GM12865 (cell line): ENCODE data around the gene PSMD9.

Experiments
- DNase-seq: peaks from one replicate; pipeline ENCODE4 v3.0.0; 2010; ENCODE audit warnings: low read depth
- H3K4me3 ChIP-seq: 2 replicates; pipeline ENCODE4 v1.5.1; 2011; ENCODE audit warnings: mild to moderate bottlenecking, low read depth, low read length, control low read depth
- TF ChIP-seq, protein P1 (sequence below): IDR thresholded peaks from 2 replicates; pipeline ENCODE4 v1.5.1; 2011; ENCODE audit warnings: low read length, control low read depth, low read depth, inconsistent platforms; ENCODE audit not compliant: insufficient read depth; ENCODE audit errors: missing control alignments

PSMD9 gene

GRCh38 chr12:121888478-121889273 lies at the start of gene PSMD9:
Gene PSMD9, plus strand, starts transcription at chr12:121888790. Its CDS starts 67 bp downstream, at chr12:121888857.
- DNase-seq = peak; percentile 99
- TF ChIP-seq, protein P1, sequence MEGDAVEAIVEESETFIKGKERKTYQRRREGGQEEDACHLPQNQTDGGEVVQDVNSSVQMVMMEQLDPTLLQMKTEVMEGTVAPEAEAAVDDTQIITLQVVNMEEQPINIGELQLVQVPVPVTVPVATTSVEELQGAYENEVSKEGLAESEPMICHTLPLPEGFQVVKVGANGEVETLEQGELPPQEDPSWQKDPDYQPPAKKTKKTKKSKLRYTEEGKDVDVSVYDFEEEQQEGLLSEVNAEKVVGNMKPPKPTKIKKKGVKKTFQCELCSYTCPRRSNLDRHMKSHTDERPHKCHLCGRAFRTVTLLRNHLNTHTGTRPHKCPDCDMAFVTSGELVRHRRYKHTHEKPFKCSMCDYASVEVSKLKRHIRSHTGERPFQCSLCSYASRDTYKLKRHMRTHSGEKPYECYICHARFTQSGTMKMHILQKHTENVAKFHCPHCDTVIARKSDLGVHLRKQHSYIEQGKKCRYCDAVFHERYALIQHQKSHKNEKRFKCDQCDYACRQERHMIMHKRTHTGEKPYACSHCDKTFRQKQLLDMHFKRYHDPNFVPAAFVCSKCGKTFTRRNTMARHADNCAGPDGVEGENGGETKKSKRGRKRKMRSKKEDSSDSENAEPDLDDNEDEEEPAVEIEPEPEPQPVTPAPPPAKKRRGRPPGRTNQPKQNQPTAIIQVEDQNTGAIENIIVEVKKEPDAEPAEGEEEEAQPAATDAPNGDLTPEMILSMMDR = peak; percentile 68
- peak within 1 kb of the TSS; percentile 73 for H3K4me3 ChIP-seq

DNA sequence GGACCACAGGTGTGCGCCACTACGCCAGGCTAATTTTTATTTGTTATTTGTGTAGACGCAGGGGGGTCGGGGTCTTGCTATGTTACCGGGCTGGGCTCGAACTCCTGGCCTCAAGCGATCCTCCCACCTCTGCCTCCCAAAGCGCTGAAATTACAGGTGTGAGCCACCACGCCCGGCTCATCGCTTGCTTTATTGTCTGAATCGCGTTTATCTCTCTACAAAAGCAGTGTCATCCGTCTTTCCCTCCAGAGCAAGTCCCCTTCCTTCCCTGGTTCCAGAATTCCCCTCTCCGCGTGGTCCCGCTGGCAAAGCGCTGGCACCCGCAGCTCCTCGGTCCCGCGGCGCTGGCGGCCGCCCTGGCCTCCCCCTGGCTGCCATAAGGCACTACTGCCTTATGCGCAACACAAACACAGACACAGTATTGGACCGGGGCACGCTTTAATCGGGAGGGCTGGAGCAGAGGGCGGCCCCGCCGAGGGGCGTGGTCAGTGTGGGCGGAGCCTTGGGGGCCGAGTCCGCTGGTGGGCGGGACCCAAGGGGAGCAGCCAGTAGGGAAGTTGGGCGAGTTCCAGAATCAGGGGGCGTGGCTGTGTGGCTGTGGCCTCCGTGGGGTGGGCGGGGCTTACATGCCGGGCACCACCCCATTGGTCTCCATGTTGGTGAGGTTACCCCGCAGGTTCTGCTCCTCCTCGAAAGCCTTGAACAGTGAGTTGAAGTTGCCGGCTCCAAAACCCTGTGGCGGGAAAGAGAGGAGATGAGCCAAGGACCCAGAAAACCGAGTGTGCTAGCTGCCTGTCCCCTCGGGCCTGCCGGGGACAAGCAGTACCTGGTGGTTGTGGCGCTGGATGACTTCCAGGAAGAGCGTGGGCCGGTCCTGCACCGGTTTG lies 49.2 kb upstream of the PSMD9 start:
- peak overlapping the region; percentile 64 for H3K4me3 ChIP-seq
- TF ChIP-seq, protein P1 = no peak
- DNase-seq = peak; percentile 98

DNA sequence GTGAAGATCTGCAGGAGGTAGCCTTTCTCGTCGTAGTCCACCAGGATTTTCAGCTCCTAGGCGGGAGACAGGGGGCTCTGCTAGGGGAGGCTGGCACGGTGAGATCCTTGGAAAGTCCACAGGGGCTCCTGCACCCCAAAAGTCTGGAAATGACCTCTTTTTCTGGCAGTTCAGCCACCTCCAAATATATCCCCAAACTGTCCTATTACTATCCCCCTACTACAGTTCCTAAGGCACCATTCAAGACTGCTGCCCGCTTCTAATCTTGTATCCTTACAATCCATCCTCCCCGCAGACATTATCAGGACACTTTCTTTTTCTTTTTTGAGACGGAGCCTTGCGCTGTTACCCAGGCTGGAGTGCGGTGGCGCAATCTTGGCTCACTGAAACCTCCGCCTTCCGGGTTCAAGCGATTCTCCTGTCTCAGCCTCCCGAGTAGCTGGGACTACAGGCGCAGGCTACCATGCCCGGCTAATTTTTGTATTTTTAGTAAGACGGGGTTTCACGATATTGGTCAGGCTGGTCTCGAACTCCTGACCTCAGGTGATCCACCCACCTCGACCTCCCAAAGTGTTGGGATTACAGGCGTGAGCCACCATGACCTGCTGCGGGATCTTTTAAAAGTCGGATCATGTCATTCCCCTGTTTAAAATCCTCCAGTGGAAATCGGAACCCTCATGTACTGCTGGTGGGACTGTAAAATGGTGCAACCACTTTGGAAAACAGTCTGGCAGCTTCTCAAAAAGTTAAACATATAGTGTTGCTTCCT lies 48.4 kb upstream of the PSMD9 start:
- peak overlapping the region; percentile 64 for H3K4me3 ChIP-seq
- DNase-seq = no peak
- TF ChIP-seq, protein P1 = no peak

DNA sequence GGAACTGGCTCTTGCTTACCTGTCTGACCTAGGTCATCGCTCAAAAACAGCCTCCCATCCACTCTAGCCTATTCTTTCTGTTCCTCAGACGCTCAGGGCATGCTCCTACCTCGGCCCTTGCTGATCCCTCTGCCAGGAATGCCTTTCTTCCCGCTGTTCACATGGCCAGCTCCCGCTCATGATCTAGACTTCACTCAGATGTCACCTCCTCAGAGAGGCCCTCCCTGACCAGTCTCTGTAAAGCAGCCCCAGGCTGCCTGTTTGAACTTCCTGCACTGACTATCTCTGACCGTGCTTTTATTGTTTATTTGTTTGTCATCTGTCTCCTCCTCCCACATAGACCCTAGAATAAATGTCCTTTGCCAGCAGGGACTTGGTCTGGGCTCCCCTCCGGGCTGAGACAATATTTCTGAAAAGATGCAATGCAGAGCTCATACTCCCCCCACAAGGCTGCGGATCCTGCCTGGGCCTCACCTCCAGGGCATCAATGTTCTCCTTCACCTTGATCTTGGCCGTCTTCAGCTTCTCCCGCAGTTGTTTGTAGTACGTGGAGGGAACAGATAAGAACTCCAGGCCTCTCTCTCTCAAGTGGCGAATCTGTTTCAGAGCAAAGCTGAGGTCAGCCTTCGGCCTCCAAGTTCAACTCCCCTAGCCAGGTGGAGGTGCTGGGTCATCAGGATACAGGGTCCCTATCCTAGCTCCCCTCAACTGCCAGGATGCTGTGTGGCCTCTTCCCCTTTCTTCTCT lies 45.2 kb upstream of the PSMD9 start:
- no peak for DNase-seq
- TF ChIP-seq, protein P1 = no peak
- H3K4me3 ChIP-seq = no peak overlapping the region

DNA sequence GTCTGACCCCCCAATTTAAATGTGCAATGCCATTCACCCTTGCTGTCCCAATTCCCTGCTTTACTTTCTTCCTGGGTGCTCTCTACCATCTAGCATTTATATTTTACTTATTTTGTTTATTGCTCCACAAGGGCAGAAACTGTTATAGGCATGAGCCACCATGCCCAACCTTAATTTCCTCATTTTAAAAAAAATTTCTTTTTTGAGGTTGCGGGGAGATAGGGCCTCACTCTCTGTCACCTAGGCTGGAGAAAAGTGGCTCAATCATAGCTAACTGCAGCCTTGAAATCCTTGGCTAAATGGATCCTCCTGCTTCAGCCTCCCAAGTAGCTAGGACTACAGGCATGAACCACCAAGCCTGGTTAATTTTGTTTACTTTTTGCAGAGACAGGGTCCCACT lies 42.9 kb upstream of the PSMD9 start:
- H3K4me3 ChIP-seq = no peak overlapping the region
- TF ChIP-seq, protein P1 = no peak
- no peak for DNase-seq

- no peak overlapping the region for H3K4me3 ChIP-seq
- no peak for DNase-seq
- TF ChIP-seq, protein P1 = no peak
These were observed 39.4 kb upstream of the PSMD9 start for GRCh38 chr12:121849211-121849610.
